SJCRH30 (cell line): Measurements from ENCODE around the gene BLNK. TPM values are rescaled to one million over a fixed set of nuclear protein-coding genes. Genes with fewer than 3 reads are reported as not detected.

Source experiments
- DNase-seq, 2 experiments: peaks; one replicate each; pipeline ENCODE4 v3.0.0-alpha.2; 2015 to 2020
- H3K27ac ChIP-seq: fragments of 250-450 bp; sonication (Bioruptor Pico); 2 replicates; pipeline ENCODE4 v1.5.1; 2020; ENCODE audit warnings: mild to moderate bottlenecking, moderate library complexity
- H3K27me3 ChIP-seq: fragments of 250-450 bp; sonication (Bioruptor Pico); 2 replicates; pipeline ENCODE4 v1.5.1; 2020; ENCODE audit warnings: mild to moderate bottlenecking, moderate library complexity
- H3K36me3 ChIP-seq: fragments of 250-450 bp; sonication (Bioruptor Pico); 2 replicates; pipeline ENCODE4 v1.5.1; 2020; ENCODE audit warnings: mild to moderate bottlenecking, moderate library complexity
- H3K4me1 ChIP-seq: fragments of 250-450 bp; sonication (Bioruptor Pico); 2 replicates; pipeline ENCODE4 v1.5.1; 2020; ENCODE audit warnings: mild to moderate bottlenecking, moderate library complexity
- H3K4me3 ChIP-seq: fragments of 250-450 bp; sonication (Bioruptor Pico); 2 replicates; pipeline ENCODE4 v1.5.1; 2020; ENCODE audit warnings: mild to moderate bottlenecking, moderate library complexity
- H3K9me3 ChIP-seq: fragments of 250-450 bp; sonication (Bioruptor Pico); replicated peaks from 2 replicates; pipeline ENCODE4 v1.5.1; 2020; ENCODE audit warnings: mild to moderate bottlenecking, moderate library complexity
- total RNA-seq: library from RNA; depleted of rRNA; stranded (reverse); fragments of >200 nt; shearing (Covaris generic); gene quantifications from 2 replicates; pipeline ENCODE4 v1.2.3, GENCODE V29; 2014

The BLNK gene
- total RNA-seq, 1 experiment from 2014 or later, result not detected

DNA sequence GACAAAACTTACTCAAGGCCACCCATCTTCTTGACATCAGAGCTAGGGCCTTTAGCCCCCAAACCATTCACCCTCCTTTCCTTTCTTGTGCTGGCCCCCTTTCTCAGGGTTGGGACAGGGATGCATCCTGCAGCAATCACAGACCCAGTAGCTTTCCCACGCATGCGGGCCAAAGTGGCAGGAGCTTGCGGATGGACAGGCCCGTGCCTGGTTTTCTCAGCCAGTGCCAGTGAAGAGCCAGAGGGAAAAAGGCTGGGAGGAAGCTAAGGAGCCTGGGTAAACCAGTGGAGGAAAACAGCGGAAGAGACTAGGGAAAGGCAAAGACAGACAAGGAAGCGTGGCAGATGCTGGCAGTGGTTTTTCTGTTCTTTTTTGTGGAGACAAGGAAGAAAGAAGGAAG, 5.1 kb upstream of the BLNK start:
- no peak overlapping the region for H3K4me3 ChIP-seq
- H3K36me3 ChIP-seq, result no peaks in the 10 kb centered on the region
- H3K9me3 ChIP-seq, result no peaks in the 10 kb centered on the region
- no peaks in the 10 kb centered on the region for H3K4me1 ChIP-seq
- no peaks in the 10 kb centered on the region for H3K27me3 ChIP-seq
- no peak for DNase-seq
- H3K27ac ChIP-seq, result no peak overlapping the region

DNA sequence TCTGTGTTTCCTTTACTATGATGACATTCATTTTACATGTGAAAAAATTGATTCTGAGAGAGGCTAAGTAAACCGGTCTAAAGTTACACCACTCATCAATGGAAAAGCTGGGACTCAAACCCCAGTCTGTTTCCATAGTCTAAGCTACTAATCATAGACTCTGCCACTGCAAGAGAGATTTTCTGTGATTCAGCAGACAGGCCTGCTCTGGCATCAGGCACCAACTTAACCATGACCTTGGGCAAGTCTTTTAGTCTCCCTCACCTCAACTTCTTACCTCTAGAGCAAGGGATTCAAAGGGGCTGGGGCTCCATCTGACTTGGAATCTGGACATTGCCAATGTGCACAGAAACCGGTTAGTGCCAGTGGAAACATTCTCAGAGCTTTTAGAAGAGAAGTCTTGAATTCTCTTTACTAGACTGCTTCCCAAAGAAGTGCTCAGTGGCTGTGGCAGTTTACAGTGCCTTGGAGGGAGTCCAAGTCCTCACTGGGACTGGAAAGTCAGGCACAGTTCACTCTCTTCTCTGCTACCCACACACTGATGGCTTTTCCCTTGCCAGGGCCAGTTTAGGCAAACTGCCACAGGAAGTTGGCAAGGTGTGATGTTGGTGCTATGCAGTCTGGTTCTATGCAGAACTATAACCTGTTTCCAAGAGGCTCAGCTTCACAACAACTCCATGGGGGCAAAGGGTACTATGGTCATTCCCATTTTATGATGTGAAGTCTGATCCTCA, 4.5 kb upstream of the BLNK start:
- no peak overlapping the region for H3K4me3 ChIP-seq
- H3K36me3 ChIP-seq, result no peaks in the 10 kb centered on the region
- no peaks in the 10 kb centered on the region for H3K4me1 ChIP-seq
- no peak overlapping the region for H3K27ac ChIP-seq
- DNase-seq, result no peak
- H3K9me3 ChIP-seq, result no peaks in the 10 kb centered on the region
- H3K27me3 ChIP-seq, result no peaks in the 10 kb centered on the region

DNA sequence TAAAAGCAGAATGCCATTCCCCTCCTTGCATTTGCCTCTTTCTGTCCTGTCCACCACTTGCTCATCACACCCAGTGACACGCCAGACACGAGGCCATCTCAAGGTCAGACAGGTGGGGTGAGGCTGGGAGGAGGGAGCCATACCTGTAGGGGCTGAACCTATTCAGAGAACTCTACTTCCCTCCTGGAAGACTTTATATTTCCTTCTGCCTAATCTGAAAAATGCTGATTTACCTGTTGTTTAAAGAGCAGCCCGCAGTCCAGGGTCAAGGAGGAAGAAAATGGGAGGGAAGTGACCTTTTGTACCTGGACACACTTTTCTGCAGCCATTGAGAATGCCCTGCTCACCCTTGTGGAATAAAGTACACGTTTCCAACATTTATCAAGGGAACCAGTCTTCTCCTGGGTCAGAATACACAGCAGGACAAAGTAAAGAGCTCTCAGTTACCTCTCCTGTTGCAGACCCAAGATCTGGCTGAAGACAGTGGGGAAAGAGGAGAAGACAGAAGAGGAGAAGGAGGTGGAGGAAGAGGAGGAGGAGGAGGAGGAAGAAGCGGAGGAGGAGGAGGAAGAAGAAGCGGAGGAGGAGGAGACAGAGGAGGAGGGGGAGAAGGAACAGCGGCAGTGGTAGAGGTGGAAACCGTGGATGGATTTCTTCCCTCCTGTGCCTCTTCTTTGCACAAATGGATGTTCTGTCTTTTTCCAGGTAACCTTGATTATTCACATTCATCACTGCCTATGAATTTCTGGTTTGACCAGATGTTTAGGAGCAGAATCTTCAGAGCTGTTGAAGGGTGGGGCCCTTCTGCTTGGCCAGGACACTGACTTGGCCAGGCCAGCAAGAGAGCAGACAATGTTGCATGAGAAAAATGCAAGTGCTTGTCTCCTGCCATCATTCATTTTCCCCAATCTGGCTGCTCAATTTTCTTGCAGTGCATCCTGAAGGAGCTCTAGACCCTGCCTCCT, 1.2 kb upstream of the BLNK start:
- H3K36me3 ChIP-seq, result no peaks in the 10 kb centered on the region
- DNase-seq, result no peak
- H3K27ac ChIP-seq, result no peak overlapping the region
- H3K4me3 ChIP-seq, result no peak overlapping the region
- no peaks in the 10 kb centered on the region for H3K4me1 ChIP-seq
- H3K9me3 ChIP-seq, result no peaks in the 10 kb centered on the region
- no peaks in the 10 kb centered on the region for H3K27me3 ChIP-seq

- no peak overlapping the region for H3K27ac ChIP-seq
- H3K9me3 ChIP-seq, result no peaks in the 10 kb centered on the region
- H3K4me1 ChIP-seq, result no peaks in the 10 kb centered on the region
- no peaks in the 10 kb centered on the region for H3K36me3 ChIP-seq
- H3K4me3 ChIP-seq, result no peak overlapping the region
- H3K27me3 ChIP-seq, result no peaks in the 10 kb centered on the region
- no peak for DNase-seq
These were observed 798 bp downstream of the BLNK start for GRCh38 chr10:96270571-96270970.

- no peaks in the 10 kb centered on the region for H3K9me3 ChIP-seq
- H3K4me1 ChIP-seq, result no peaks in the 10 kb centered on the region
- H3K4me3 ChIP-seq, result no peak overlapping the region
- H3K27me3 ChIP-seq, result no peaks in the 10 kb centered on the region
- no peak overlapping the region for H3K27ac ChIP-seq
- no peaks in the 10 kb centered on the region for H3K36me3 ChIP-seq
- DNase-seq, result no peak
These were observed 1.7 kb downstream of the BLNK start for GRCh38 chr10:96269438-96270300.

DNA sequence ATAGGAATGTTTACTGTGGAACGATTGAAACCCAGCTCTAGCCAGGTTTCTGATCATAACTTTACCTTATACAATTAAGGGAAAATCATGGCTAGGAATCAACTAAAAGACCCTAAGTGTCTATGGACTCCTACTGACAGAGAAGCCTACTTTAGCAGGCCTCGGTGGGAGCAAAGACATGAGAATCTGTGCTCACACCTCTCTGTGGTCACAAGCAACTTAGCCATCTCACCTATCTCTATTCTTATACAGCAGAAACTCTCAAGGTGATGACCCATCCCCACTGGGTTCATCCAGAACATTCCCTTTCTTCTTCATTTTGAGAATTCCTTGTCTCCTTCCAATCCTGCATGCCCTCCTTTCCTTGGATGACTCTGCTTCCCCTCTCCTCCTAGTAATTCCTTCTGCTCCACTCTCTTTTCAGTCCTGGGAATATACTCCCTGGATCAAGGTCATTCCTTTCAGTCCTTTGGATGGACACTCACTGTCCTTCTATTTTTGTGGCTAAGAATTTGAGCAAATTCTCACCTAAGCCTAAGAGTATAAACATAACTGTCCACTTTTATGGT, 2.9 kb downstream of the BLNK start:
- Histone ChIP-seq H3K27me3 (no peaks in the 10 kb centered on the region), H3K27ac (no peak overlapping the region), H3K4me1 (no peaks in the 10 kb centered on the region), H3K4me3 (no peak overlapping the region), H3K36me3 (no peaks in the 10 kb centered on the region), H3K9me3 (no peaks in the 10 kb centered on the region)
- DNase-seq, result no peak

DNA sequence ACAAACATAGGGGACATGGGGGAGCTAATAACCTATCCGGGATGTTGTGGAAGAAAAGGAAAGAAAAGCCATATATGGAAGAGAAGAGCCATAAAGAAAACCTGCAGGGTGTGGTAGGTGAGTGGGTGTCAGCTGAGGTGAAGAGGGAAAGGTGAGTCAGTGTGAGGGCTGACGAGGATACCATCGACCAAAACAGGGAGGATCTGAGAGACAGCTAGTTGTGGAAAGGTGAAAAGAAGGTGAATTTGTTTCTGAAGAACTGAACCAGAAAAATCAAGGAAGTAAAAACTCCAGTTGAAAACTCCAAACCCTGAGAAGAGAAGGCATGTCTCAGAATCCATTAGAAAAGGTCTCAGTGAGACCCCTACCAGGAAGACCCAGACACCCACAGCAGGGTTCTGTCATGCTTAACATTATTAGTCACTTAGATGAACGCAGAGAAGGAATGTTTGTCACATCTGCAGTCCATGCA, 4.1 kb downstream of the BLNK start:
- Histone ChIP-seq H3K4me3 (no peak overlapping the region), H3K27ac (no peak overlapping the region), H3K36me3 (no peaks in the 10 kb centered on the region), H3K4me1 (no peaks in the 10 kb centered on the region), H3K9me3 (no peaks in the 10 kb centered on the region), H3K27me3 (no peaks in the 10 kb centered on the region)
- DNase-seq, result no peak

DNA sequence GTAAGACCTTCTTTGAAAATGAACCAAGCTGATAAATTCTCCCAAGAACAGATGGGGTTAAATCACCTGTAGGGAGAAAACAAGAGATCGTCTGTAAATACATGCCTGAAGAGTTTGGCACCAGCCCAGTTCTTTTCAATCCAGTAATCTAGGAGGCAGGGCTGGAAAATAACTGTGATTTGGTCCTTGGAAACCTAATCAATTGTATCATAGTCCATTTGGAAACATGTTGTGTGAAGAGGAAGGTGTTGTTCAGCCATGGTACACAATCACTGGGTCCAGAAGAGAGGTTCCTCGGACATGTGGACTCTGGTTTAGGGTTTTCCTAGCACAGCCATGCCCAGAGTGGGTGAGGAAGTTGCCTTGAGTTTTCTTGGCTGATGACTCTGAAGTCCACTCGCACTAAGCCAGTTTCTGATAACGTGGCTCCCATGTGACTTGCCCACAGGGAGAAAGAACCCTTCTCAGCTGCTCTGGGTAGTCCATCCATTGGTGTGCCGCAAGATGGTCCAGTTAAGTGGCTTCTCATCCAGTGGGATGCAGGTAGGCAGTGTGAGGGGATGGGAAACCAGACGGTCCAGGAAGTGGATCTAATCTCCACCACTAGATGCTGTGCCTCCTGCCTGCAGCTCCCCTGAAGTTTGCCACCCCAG, 5.1 kb downstream of the BLNK start:
- no peaks in the 10 kb centered on the region for H3K9me3 ChIP-seq
- no peak overlapping the region for H3K27ac ChIP-seq
- H3K4me1 ChIP-seq, result no peaks in the 10 kb centered on the region

GRCh38 chr10:96264938-96265337, 6.4 kb downstream of the BLNK start:
- Histone ChIP-seq H3K4me1 (no peaks in the 10 kb centered on the region), H3K27ac (no peak overlapping the region), H3K9me3 (no peaks in the 10 kb centered on the region), H3K36me3 (no peaks in the 10 kb centered on the region), H3K4me3 (no peak overlapping the region), H3K27me3 (no peaks in the 10 kb centered on the region)
- DNase-seq, result no peak

More for the DNA sequence above, 5.1 kb downstream of the BLNK start:
- Histone ChIP-seq H3K4me3 (no peak overlapping the region), H3K36me3 (no peaks in the 10 kb centered on the region), H3K27me3 (no peaks in the 10 kb centered on the region)
- no peak for DNase-seq

DNA sequence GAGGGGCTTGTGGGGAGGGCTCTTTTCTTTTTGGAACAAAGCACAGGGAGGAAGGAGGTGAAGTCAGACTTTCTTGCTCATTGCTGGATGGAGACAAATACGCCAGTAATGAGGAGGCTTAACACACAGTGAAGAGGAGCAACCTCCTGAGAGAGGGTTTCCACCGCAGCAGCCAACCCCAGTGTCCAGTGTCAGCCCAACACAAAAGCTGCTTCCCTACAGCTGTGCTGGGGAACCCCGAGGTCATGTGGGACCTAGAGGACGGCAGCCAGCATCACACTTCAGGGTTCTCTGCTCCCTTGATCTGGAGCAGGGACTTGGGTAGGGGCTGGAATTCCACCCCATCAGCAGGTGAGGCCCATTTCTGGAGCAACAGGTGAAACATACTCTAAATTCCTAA, 7.7 kb downstream of the BLNK start:
- no peaks in the 10 kb centered on the region for H3K27me3 ChIP-seq

GRCh38 chr10:96263176-96263575, 8.2 kb downstream of the BLNK start:
- Histone ChIP-seq H3K27ac (no peak overlapping the region), H3K36me3 (no peaks in the 10 kb centered on the region), H3K9me3 (no peaks in the 10 kb centered on the region), H3K27me3 (no peaks in the 10 kb centered on the region), H3K4me1 (no peaks in the 10 kb centered on the region), H3K4me3 (no peak overlapping the region)
- no peak for DNase-seq

More for the DNA sequence above, 7.7 kb downstream of the BLNK start:
- H3K27ac ChIP-seq, result no peak overlapping the region
- H3K4me3 ChIP-seq, result no peak overlapping the region
- no peaks in the 10 kb centered on the region for H3K4me1 ChIP-seq
- DNase-seq, result no peak
- H3K9me3 ChIP-seq, result no peaks in the 10 kb centered on the region
- no peaks in the 10 kb centered on the region for H3K36me3 ChIP-seq

GRCh38 chr10:96261930-96262329, 9.4 kb downstream of the BLNK start:
- Histone ChIP-seq H3K4me1 (no peaks in the 10 kb centered on the region), H3K27ac (no peak overlapping the region), H3K36me3 (no peaks in the 10 kb centered on the region), H3K27me3 (no peaks in the 10 kb centered on the region), H3K4me3 (no peak overlapping the region), H3K9me3 (no peaks in the 10 kb centered on the region)
- DNase-seq, result no peak

DNA sequence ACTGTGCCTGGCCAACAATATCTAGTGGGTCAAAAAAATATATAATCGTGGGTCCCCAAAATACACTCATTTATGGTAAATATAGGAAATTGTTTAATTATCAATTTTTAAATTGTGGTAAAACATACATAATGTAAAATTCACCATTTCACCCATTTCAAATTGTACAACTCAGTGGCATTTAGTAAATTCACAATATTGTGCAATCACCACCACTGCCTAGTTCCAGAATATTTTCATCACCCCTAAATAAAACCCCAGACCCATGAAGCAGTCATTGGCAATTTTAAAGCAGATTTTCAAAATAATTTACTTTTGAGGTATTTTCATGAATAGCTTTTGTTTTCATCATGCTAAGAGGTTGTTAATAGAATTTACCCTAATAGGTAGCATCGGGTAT, 10.2 kb downstream of the BLNK start:
- Histone ChIP-seq H3K27ac (no peak overlapping the region), H3K9me3 (no peaks in the 10 kb centered on the region), H3K36me3 (no peaks in the 10 kb centered on the region), H3K27me3 (no peaks in the 10 kb centered on the region), H3K4me1 (no peaks in the 10 kb centered on the region), H3K4me3 (no peak overlapping the region)
- no peak for DNase-seq

GRCh38 chr10:96260014-96260413, 11.4 kb downstream of the BLNK start:
- H3K27ac ChIP-seq, result no peak overlapping the region
- no peak overlapping the region for H3K4me3 ChIP-seq
- no peaks in the 10 kb centered on the region for H3K36me3 ChIP-seq
- DNase-seq, result peak in 1 of 2 experiments; percentile 4
- no peaks in the 10 kb centered on the region for H3K27me3 ChIP-seq
- H3K4me1 ChIP-seq, result no peaks in the 10 kb centered on the region
- no peaks in the 10 kb centered on the region for H3K9me3 ChIP-seq
